ENCODE measurements around the gene UBALD2. TPM values are rescaled to one million over a fixed set of nuclear protein-coding genes. Genes with fewer than 3 reads are reported as not detected.

Gene UBALD2
- total and polyA plus RNA-seq, 9 donors, result 3.6 to 21.9 (median 13.9) TPM

DNA sequence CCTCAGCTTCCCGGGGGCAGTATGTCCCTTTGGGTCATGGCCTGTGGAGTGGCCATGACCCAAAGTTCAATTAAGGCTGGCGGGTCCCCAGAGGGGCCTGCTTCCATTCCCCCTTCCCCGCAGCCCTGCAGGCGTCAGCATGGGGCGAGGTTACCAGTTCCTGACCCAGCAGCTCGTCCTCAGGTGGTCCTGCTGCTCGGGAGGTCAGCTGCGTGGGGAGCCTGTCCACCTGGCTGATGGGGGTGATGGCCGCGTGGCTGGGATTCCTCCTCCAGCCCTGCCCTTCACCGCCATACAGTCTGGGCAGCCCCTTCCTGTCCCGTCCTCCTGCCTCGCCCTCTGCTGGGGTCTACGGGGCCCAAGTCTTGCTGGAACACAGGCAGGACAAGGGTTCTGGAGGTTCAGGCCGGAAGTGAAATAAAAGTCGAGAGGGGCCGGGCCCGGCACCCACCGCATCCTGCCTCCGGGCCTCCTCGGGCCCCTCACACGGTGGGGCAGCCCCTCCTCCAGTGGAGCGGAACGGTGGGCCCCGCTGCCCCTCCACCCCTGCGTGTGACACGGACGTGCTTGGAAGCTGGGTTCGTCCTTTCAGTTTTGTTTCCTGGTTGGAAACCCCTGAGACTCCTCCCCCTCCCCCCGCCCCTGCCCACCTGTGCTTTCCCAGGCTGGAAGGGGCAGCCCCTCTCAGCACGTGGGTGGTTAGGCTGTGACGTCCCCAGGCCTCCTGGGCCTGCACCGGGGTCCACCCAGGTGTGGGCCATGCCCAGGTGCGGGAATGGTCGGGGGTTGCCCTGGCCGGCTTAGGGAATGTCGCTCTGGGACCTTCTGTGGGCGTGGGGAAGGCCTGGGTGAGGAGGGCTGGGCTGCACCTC is 6.8 kb downstream of the UBALD2 start:
- Histone ChIP-seq H3K9me3 (no peaks in the 10 kb centered on the region), H3K4me3 (peak overlapping the region; percentile 28), H3K27ac (no peak overlapping the region), H3K27me3 (no peaks in the 10 kb centered on the region), H3K36me3 (no peaks in the 10 kb centered on the region), H3K4me1 (ENCODE audit: insufficient read depth) (peaks cover 11% of the 10 kb centered on the region)
- intact Hi-C loops (cut with DNase I), result loop anchor here in 3 of 4 donors (10.0 kb wide), 3 partner anchors 87 to 357 kb away; no protein-coding TSS in a partner anchor
- TF ChIP-seq, protein P1, sequence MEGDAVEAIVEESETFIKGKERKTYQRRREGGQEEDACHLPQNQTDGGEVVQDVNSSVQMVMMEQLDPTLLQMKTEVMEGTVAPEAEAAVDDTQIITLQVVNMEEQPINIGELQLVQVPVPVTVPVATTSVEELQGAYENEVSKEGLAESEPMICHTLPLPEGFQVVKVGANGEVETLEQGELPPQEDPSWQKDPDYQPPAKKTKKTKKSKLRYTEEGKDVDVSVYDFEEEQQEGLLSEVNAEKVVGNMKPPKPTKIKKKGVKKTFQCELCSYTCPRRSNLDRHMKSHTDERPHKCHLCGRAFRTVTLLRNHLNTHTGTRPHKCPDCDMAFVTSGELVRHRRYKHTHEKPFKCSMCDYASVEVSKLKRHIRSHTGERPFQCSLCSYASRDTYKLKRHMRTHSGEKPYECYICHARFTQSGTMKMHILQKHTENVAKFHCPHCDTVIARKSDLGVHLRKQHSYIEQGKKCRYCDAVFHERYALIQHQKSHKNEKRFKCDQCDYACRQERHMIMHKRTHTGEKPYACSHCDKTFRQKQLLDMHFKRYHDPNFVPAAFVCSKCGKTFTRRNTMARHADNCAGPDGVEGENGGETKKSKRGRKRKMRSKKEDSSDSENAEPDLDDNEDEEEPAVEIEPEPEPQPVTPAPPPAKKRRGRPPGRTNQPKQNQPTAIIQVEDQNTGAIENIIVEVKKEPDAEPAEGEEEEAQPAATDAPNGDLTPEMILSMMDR (IDR thresholded peaks at IDR 0.05), result no peak
- TF ChIP-seq POLR2A (IDR thresholded peaks at IDR 0.05), result no peak
- TF ChIP-seq EP300 (IDR thresholded peaks at IDR 0.05), result no peak
- WGBS, 3 donors, result 8 to 9% (median 9%) methylated on average over 33 to 38 of the region's 38 CpGs
- DNase-seq, result peak in 4 of 5 donors; percentile 31 to 71 (median 44)

DNA sequence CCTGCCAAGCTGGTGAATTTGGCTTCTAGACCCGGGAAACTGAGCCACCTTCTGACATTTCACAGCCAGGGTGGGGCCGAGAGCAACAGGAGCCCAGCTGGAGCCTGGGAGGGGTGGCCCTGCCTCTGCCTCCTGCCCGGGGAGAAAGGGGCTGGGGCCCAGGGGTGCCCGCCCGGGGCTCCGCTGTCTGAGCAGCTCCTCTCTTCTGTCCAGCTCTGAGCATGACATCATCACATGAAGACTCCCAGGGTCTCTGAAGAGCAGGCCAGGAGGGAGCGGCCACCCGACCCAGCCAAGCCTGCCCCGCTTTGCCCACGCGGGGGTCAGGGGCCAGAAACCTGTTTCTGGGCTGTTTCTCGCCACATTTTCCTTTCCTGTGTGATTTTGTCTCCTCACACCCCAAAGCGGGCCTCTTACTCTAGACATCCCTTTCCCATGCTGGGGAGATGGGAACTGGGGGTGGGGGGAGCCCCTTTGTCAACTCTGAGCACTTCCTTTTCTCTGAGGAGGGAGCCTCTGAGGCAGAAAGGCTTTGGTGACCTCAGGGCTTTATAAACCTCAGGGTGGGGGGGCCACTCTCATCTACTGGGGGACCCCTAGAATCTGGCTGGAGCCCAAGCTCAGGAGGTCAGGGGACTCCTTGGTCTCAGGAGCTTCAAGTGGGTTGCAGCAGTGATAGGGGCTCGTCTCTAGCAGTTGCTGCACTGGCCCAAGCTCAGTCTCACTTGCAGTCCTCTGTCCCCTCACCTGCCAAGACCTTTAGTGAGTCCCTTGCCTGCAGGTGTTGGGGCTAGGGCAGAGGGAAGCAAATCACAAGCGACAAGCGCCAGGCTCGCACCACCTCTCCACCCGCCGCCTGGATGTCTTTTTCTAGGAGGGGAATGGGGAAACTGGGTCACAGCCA is 7.6 kb downstream of the UBALD2 start:
- no peak for DNase-seq
- Histone ChIP-seq H3K27me3 (no peaks in the 10 kb centered on the region), H3K36me3 (no peaks in the 10 kb centered on the region), H3K4me1 (ENCODE audit: insufficient read depth) (peaks cover 9% of the 10 kb centered on the region), H3K4me3 (no peak overlapping the region), H3K9me3 (no peaks in the 10 kb centered on the region), H3K27ac (no peak overlapping the region)
- 74 to 83% (median 77%) methylated on average over 13 to 19 of the region's 19 CpGs for WGBS, 3 donors
- intact Hi-C loops (cut with DNase I), result loop anchor here in 3 of 4 donors (10.0 kb wide), 3 partner anchors 88 to 358 kb away; no protein-coding TSS in a partner anchor
- TF ChIP-seq EP300 (IDR thresholded peaks at IDR 0.05) (no peak), POLR2A (IDR thresholded peaks at IDR 0.05) (no peak)
- TF ChIP-seq, protein P1 (IDR thresholded peaks at IDR 0.05), result no peak

DNA sequence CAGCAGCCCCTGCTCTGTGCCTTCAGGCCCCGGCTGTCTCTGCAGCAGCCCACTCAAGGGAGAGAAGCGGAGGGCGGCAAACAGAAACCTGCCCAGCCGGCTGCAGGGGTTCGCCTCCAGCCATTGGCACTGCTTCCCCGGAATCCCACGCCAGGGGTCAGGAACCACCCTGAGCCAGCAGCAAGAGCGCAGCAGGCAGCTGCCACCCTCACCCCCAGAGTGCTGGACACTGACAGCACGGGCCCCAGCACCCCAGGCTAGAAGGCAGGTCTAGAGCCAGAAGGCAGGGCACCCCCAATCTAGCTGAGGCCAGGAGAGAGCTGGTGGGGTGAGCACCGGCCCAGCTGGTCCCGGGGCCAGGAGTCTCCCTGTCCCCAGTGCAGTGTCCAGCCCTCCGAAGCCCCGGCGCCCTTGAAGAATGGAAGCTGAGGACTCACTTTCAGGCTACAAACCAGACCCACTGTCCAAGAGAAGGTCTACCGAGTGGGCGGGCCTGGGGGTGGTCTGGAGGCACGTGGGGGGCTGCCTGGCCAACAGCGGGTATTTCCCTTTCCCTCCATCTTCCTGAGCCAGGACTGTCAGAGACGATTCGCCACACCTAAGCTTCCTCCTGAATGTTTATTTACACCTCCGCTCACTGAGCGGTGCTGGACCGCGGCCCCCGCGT is 8.4 kb downstream of the UBALD2 start:
- Histone ChIP-seq H3K27me3 (no peaks in the 10 kb centered on the region), H3K4me1 (ENCODE audit: insufficient read depth) (peaks cover 9% of the 10 kb centered on the region), H3K4me3 (no peak overlapping the region), H3K36me3 (no peaks in the 10 kb centered on the region), H3K9me3 (no peaks in the 10 kb centered on the region), H3K27ac (no peak overlapping the region)
- DNase-seq, result no peak
- intact Hi-C loops (cut with DNase I), result loop anchor here in 3 of 4 donors (10.0 kb wide), 3 partner anchors 89 to 359 kb away; no protein-coding TSS in a partner anchor
- TF ChIP-seq POLR2A (IDR thresholded peaks at IDR 0.05) (no peak), EP300 (IDR thresholded peaks at IDR 0.05) (no peak)
- TF ChIP-seq, protein P1 (IDR thresholded peaks at IDR 0.05), result no peak
- WGBS, 3 donors, result 57 to 68% (median 66%) methylated on average over 24 to 26 of the region's 26 CpGs
